HL-60 (cell line): ENCODE results near the gene GALNT7.

Source experiments
- DNase-seq, 2 experiments: peaks; one replicate each; pipeline ENCODE4 v3.0.0-alpha.2; 2010 to 2020; ENCODE audit warnings: low read depth in 1 of 2, low spot score in 1 of 2
- H3K27ac ChIP-seq: fragments of 250-450 bp; sonication (Bioruptor Pico); replicated peaks from 2 replicates; pipeline ENCODE4 v1.5.1; 2020; ENCODE audit warnings: mild to moderate bottlenecking, moderate library complexity
- H3K27me3 ChIP-seq: fragments of 250-450 bp; sonication (Bioruptor Pico); 2 replicates; pipeline ENCODE4 v1.5.1; 2021; ENCODE audit warnings: mild to moderate bottlenecking, moderate library complexity; ENCODE audit not compliant: insufficient read depth, poor library complexity, severe bottlenecking
- H3K4me3 ChIP-seq: replicated peaks from 2 replicates; pipeline ENCODE4 v1.5.1; 2011; ENCODE audit warnings: mild to moderate bottlenecking, control low read depth, low read length; ENCODE audit not compliant: insufficient read depth
- GABPA ChIP-seq: IDR thresholded peaks from 2 replicates; pipeline ENCODE4 v1.6.1; 2012; ENCODE audit warnings: low read depth
- POLR2AphosphoS5 ChIP-seq: IDR thresholded peaks from 2 replicates; pipeline ENCODE4 v1.6.1; 2012; ENCODE audit warnings: low read depth
- SPI1 ChIP-seq: IDR thresholded peaks from 2 replicates; pipeline ENCODE4 v1.6.1; 2012; ENCODE audit warnings: low read depth, mild to moderate bottlenecking, borderline replicate concordance
- TF ChIP-seq, protein P1 (sequence below): IDR thresholded peaks from 2 replicates; pipeline ENCODE4 v1.6.1; 2012; ENCODE audit warnings: low read depth; ENCODE audit not compliant: insufficient replicate concordance
- TF ChIP-seq, protein P2 (sequence below): IDR thresholded peaks from one replicate; pipeline ENCODE4 v1.5.1; 2011; ENCODE audit warnings: low read length, control low read depth, inconsistent platforms; ENCODE audit not compliant: insufficient read depth

Gene GALNT7

DNA sequence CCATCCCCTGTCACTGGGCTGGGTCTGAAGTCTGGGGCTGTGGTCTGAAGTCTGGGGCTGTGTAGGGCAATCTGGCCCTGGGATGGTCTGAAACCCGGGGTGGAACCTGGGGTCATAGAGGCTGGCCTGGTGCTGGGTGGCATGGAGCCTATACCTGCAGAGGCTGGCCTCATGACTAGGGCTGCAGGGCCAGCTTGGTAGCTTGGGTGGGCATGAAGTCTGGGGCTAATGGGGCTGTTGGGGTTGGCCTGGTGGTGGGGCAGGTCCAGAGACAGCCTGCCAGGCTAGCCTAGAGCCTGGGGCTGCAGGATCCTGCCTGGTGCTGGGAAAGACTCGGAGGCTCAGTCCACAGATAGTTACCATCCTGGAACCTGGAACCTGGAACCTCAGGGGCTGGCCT lies 37.0 kb downstream of the GALNT7 start:
- no peak overlapping the region for H3K27ac ChIP-seq
- no peaks in the 10 kb centered on the region for H3K27me3 ChIP-seq
- TF ChIP-seq, protein P1, sequence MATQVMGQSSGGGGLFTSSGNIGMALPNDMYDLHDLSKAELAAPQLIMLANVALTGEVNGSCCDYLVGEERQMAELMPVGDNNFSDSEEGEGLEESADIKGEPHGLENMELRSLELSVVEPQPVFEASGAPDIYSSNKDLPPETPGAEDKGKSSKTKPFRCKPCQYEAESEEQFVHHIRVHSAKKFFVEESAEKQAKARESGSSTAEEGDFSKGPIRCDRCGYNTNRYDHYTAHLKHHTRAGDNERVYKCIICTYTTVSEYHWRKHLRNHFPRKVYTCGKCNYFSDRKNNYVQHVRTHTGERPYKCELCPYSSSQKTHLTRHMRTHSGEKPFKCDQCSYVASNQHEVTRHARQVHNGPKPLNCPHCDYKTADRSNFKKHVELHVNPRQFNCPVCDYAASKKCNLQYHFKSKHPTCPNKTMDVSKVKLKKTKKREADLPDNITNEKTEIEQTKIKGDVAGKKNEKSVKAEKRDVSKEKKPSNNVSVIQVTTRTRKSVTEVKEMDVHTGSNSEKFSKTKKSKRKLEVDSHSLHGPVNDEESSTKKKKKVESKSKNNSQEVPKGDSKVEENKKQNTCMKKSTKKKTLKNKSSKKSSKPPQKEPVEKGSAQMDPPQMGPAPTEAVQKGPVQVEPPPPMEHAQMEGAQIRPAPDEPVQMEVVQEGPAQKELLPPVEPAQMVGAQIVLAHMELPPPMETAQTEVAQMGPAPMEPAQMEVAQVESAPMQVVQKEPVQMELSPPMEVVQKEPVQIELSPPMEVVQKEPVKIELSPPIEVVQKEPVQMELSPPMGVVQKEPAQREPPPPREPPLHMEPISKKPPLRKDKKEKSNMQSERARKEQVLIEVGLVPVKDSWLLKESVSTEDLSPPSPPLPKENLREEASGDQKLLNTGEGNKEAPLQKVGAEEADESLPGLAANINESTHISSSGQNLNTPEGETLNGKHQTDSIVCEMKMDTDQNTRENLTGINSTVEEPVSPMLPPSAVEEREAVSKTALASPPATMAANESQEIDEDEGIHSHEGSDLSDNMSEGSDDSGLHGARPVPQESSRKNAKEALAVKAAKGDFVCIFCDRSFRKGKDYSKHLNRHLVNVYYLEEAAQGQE: no peak
- TF ChIP-seq, protein P2, sequence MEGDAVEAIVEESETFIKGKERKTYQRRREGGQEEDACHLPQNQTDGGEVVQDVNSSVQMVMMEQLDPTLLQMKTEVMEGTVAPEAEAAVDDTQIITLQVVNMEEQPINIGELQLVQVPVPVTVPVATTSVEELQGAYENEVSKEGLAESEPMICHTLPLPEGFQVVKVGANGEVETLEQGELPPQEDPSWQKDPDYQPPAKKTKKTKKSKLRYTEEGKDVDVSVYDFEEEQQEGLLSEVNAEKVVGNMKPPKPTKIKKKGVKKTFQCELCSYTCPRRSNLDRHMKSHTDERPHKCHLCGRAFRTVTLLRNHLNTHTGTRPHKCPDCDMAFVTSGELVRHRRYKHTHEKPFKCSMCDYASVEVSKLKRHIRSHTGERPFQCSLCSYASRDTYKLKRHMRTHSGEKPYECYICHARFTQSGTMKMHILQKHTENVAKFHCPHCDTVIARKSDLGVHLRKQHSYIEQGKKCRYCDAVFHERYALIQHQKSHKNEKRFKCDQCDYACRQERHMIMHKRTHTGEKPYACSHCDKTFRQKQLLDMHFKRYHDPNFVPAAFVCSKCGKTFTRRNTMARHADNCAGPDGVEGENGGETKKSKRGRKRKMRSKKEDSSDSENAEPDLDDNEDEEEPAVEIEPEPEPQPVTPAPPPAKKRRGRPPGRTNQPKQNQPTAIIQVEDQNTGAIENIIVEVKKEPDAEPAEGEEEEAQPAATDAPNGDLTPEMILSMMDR: no peak
- TF ChIP-seq POLR2AphosphoS5: no peak
- no peak for TF ChIP-seq GABPA
- TF ChIP-seq SPI1: no peak
- no peak for DNase-seq
- no peak overlapping the region for H3K4me3 ChIP-seq

DNA sequence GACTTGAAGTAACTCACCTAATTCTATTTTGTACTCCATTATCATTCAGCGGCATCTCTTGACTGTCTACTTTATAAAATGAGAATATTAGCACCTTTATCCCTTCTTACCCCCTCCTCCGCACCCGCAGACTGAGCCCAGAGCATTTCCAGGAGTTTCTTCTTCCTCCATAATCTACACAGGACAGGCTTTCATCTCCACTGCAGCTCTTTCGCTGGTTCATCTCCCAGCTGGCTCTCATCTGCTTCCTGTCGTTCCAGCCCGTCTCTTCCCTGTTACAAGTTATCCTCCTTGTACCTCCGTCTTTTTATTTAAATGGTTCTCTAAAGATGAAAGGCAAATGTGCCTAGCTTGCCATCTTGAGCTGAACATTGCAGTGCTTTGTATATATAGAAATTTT lies 39.8 kb downstream of the GALNT7 start:
- Histone ChIP-seq H3K27ac (no peak overlapping the region), H3K27me3 (no peaks in the 10 kb centered on the region), H3K4me3 (no peak overlapping the region)
- no peak for DNase-seq
- TF ChIP-seq GABPA (no peak), POLR2AphosphoS5 (no peak), SPI1 (no peak)
- TF ChIP-seq, protein P2: no peak
- TF ChIP-seq, protein P1: no peak

DNA sequence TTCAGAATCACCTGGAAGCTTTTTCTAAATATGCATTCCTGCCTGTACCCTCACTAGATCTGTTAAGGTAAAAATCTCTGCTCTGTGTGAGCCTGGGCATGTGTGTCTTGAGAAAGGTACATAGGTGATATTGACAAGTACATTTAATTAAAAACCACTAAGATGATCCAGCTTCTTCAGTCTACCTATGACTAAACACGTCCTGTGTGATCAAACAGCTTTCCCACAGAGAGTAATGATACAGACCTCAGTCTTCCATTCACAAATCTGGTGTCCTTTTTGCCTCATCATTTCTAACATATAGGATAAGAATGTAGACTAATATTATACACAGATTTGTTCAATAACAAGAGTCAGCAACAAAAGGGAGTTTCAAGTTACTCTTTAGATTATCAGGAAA lies 42.6 kb downstream of the GALNT7 start:
- no peak for DNase-seq
- TF ChIP-seq SPI1: no peak
- no peak for TF ChIP-seq GABPA
- no peak for TF ChIP-seq POLR2AphosphoS5
- TF ChIP-seq, protein P1: no peak
- TF ChIP-seq, protein P2: no peak
- no peaks in the 10 kb centered on the region for H3K27me3 ChIP-seq
- no peak overlapping the region for H3K27ac ChIP-seq
- no peak overlapping the region for H3K4me3 ChIP-seq
